Fibroblast of peridontal ligament (primary cell): ENCODE results near the gene SMARCD2.
A peak's percentile ranks its signal among the peaks of the same experiment; 100 is the strongest.
"Not testable (repeated sequence)": the region's sequence is repeated elsewhere in the genome, so short reads cannot be mapped to it uniquely, and the experiment has no call there.

ENCODE experiments used
- DNase-seq: peaks from one replicate; pipeline ENCODE4 v3.0.0-alpha.2; 2010; ENCODE audit errors: extremely low read depth

SMARCD2 gene

DNA sequence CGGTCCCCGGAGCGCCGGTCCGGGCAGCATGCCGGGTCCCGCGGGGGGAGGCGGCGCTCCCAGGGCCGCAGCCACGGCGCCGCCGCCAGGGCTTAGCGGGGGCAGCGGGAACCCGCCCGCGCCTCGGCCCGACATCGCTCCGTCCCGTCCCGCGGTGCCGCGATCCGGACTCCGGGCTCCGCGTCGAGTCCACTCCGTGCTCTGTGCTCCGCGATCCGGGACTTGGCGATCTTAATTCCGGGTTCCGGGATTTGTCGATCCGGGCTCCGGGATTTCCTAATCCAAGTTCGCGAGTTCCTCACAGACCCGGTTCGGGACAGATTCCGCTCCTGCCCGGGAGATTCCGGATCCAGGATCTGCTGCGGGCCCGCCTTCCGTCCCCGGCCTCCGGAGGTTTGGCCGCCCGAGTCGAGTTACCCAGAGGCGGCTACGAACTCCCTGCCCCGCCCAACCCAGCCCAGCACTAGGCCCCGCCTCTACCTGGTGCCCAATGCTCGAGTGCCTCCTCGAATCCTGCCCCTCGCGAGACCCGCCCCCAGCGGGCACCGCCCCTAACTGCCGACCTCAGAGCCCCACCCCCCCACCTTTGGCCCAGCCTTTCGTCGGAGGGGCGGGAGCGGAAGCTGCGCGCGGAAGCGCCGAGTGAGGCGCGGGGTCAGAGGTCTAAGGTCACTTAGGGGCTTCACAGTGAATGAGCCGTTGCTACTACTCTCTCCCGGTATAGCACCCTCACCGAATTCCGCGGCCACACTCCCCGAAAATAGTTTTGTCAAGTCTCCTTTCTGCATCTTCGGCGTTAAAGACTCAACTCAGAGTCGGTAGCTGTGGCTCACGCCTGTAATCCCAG is at the start of gene SMARCD2:
SMARCD2 (minus strand) TSS at position 146 of the 847 bp plus-strand sequence; CDS start at position 135, 11 bp downstream.
- DNase-seq: peak; percentile 99

DNA sequence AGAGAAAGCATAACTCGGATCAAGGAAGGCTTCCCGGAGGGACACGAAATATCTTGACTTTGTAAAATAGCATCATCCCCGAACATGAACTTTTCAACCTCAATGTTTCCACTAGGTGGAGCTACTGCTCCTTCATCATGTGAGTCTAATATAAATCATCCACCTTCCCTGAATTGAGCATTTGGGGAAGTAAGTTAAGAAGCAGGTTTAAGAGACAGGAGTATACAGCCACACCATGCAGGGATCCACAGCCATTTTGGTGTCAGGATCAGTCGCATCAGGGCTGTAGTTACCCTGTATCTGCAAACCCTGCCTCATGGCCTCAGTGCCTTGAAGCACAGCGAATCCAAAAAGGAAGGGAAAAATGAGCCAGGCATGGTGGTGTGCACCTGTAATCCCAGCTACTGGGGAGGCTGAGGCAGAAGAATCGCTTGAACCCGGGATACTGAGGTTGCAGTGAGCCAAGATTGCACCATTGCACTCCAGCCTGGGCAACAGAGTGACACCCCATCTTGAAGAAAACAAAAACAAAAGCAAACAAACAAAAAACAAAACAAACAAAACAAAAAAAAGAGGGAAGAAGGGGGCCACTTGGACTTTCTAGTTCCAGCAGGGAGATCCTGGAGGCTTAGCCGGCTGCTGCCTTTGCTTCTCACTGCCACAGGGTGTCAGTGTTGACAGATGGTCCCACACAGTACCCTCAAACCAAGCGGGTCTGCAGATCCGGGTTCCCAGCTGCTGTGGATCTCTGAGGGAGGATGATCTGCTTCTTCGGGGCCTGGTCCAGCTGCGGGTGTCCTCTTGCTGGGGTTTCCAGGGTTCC is 46.8 kb upstream of the SMARCD2 start:
- DNase-seq: peak; percentile 23

DNA sequence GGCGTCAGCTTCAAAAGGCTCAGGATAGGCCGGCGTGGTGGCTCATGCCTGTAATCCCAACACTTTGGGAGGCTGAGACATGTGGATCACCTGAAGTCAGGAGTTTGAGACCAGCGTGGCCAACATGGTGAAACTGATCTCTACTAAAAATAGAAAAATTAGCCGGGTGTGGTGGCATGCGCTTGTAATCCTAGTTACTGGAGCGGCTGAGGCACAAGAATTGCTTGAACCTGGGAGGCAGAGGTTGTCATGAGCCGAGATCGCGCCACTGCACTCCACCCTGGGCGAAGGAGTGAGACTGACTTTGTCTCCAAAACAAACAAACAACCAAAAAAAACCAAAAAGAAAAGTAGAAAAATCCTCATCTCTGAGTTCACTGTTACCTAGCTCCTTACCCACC is 42.6 kb upstream of the SMARCD2 start:
- DNase-seq: not testable (repeated sequence)

DNA sequence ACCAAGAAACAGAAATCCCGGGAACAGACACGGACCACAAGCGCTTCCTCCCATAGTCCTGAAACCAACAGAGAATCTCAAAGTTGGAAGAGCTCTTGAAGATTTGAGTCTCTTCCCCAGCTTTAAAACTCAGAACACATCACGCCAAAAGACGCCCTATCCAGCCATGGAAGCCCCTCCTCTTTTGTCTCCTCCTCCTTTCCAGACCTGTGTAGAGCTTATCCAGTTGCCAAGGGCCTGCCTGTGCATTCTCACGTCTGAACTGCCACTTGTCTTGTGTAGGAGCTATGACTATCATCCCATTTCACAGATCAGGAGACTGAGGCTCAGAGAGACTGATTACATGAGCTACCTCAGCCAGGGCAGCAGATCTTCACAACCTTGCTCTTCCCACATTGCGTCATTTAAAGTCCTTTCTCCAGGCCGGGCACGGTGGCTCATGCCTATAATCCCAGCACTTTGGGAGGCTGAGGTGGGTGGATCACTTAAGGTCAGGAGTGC is 40.2 kb upstream of the SMARCD2 start:
- not testable (repeated sequence) for DNase-seq

DNA sequence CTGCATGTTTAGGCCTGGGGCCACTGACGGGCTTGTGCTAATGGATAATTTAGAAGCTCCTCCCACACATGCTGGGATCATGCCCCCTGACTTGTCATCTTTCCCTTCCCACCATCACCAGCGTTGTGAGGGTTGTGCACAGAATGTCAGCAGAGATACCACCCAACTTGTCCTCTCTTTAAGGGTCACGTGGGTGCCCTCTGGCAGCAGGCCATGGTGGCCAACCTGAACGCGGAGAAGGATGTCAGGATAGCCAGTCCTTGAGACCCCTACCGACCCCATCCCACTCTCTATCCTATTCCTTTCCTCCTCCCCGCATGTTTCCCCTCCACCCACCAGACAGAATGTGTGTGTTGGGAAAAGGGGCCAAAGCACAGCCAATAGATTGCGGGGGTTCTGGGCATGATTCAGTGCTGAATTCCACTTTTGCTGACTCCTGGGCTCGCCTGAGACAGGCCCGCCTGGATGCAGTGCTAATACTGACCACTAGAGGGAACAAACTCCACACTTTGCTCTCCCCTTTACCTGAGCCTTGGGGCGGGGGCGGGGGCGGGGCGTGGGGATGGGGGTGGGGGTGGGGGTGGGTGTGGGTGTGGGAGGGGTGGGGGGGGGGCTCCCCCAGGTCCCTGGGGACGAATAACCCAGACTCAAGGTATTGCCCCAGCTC is 39.6 kb upstream of the SMARCD2 start, which contains the start of gene GH2:
GH2 (minus strand) TSS at position 10 of the 667 bp plus-strand sequence. CDS start 143 bp downstream, outside the sequence.
- peak; percentile 13 for DNase-seq

DNA sequence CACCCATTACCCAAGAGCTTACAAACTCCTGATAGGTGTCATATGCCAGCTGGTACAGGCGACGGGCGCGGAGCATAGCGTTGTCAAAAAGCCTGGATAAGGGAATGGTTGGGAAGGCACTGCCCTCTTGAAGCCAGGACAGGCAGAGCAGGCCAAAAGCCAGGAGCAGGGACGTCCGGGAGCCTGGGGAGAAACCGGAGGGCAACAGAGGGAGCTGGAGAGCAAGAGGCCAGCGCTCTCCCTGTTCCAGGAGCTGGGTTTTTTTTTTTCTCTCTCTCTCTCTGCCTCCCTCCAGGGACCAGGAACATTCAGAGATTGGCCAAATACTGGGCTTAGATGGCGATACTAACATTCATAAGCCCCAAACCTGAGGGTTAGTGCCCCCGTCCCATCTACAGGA is 38.9 kb upstream of the SMARCD2 start:
- not testable (repeated sequence) for DNase-seq

DNA sequence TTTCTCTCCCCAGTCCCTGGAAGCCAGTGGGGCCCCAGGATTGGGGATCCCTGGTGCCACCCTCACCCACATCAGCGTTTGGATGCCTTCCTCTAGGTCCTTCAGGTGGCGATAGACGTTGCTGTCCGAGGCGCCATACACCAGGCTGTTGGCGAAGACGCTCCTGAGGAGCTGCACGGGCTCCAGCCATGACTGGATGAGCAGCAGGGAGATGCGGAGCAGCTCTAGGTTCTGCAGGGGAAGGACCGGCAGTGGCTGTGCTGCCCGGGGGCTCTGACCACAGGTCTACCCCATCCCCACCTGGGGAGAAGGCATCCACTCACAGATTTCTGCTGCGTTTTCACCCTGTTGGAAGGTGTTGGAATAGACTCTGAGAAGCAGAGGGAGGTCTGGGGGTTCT is 38.2 kb upstream of the SMARCD2 start:
- no peak for DNase-seq

DNA sequence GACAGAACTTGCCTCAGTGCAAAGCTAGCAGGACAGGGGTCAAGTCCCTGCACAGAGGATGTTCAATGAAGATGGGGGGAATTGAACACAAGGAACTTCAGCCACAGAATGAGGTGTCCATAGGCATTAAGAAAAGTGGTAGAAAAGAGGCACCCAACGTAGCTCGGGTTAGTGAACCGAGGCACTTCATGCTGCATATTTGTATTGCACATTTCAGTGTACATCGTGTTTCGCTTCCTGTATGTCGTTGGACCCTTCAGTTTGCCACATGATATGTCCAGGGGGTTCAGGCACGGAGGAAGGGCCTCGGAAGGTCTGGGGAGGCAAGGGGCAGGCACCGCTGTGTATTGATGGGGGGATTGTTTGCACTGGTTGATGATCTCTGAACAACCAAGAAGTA is 35.9 kb upstream of the SMARCD2 start:
- not testable (repeated sequence) for DNase-seq

DNA sequence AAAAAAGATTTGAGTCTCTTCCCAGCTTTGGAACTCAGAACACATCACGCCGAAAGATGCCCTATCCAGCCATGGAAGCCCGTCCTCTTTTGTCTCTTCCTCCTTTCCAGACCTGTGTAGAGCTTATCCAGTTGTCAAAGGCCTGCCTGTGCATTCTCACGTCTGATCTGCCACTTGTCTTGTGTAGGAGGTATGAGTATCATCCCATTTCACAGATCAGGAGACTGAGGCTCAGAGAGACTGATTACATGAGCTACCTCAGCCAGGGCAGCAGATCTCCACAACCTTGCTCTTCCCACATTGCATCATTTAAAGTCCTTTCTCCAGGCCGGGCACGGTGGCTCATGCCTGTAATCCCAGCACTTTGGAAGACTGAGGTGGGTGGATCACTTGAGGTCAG is 32.2 kb upstream of the SMARCD2 start:
- not testable (repeated sequence) for DNase-seq

DNA sequence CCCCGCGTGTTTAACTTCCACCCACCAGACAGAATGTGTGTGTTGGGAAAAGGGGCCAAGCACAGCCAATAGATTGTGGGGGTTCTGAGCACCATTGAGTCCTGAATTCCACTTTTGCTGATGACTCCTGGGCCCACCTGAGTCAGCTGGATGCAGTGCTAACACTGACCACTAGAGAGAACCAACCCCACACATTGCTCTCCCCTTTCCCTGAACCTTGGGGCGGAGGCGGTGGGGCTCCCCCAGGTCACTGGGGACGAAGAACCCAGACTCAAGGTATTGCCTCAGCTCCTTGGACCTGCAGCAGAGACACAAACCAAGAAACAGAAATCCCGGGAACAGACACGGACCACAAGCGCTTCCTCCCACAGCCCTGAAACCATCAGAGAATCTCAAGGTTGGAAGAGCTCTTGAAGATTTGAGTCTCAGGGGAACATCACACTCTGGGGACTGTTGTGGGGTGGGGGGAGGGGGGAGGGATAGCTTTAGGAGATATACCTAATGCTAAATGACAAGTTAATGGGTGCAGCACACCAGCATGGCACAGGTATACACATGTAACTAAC is 31.7 kb upstream of the SMARCD2 start:
- not testable (repeated sequence) for DNase-seq

DNA sequence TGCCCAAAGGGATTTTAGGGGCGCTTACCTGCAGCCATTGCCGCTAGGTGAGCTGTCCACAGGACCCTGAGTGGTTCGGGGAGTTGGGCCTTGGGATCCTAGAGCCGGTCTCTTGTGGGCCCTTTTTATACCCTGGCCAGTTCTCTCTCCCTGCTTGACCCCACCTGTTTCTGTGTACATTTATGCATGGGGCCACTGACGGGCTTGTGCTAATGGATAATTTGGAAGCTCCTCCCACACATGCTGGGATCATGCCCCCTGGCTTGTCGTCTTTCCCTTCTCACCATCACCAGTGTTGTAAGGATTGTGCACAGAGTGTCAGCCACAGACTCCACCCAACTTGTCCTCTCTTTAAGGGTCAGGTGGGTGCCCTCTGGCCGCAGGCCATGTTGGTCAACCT is 31.1 kb upstream of the SMARCD2 start, which contains the start of gene CSH2:
CSH2 (minus strand) TSS at position 101 of the 400 bp plus-strand sequence; CDS start at position 38, 63 bp downstream.
- DNase-seq: not testable (repeated sequence)

DNA sequence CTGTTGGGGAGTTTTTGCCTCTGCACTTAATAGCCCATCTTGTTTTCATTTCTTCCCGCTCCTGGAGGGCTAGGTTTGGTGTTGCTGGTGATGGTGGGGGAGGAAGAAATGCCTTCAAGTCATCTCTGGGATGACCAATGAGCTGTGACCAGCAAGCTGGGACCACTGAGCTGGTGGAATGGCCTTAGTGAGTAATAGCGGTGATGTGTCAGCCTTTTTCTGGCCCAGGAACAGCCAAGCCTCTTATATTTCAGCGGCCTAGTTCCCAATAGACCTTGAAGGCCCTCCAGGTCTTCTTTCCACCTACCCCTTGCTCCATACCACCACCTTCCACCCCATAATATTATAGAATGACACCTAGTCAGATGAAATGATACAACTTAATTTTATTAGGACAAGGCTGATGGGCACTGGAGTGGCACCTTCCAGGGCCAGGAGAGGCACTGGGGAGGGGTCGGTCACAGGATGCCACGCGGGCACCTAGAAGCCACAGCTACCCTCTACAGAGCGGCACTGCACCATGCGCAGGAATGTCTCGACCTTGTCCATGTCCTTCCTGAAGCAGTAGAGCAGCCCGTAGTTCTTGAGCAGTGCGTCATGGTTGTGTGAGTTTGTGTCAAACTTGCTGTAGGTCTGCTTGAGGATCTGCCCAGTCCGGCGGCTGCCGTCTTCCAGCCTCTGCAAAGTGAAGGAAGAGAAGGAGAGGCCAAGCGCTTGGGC is 29.3 kb upstream of the SMARCD2 start:
- not testable (repeated sequence) for DNase-seq

DNA sequence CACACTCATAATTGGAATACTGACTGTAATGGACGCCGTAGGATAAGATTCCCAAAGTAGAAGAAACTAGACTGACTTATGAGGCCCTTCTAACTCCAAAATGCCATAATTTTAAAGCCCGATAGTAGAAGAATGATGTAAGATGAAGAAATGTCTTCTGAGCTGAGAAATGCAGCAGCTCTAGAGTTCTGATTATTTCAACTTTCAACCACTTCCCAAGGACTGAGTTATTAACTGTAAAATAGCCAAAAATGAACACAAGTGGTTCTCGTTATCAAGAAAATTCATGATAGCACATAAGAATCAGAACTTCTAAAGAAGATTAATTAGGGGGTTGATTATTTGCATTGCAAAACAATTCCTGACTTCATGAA is 27.8 kb upstream of the SMARCD2 start:
- peak; percentile 24 for DNase-seq

DNA sequence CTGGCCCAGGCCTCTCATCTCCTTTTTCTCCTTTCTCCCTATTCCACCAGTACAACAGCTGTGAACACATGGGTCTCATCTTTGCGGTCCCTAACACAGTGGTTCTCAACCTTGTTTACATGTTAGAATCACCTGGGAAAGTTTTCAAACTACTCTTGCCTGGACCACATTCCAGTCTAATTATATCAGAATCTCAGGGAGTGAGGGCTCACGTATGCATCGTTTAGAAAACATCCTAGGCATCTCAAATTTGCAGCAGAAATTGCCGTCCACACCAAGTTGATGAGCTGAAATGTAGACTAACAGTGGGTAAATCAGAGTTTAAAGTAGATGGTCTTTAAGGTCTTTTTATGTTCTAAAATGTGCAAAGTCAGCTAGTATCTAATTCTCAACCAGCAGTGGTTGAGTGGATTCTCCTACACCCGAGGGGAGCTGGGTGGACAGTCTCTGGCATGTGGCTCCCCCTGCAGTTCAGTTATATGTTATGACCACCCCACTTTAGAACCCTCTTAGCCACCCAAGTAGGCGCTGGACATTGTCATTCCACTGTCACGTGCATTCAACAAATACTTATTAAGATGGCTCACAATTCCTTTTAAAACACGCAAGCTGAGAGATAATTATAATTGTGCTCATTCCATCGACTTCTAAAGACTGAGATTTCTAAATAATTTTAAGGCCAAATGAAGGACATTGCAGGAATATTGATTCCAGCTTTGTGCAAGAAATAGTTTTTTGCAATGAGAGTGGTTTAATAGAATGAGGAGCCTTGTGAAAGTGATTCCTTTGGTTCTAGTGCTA is 27.2 kb upstream of the SMARCD2 start:
- DNase-seq: not testable (repeated sequence)

DNA sequence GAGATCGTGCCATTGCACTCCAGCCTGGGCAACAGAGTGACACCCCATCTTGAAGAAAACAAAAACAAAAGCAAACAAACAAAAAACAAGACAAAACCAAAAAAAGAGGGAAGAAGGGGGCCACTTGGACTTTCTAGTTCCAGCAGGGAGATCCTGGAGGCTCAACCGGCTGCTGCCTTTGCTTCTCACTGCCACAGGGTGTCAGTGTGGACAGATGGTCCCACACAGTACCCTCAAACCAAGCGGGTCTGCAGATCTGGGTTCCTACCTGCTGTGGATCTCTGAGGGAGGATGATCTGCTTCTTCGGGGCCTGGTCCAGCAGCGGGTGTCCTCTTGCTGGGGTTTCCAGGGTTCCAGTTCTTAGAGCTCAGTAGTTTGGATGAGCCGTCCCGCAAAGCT is 24.1 kb upstream of the SMARCD2 start:
- not testable (repeated sequence) for DNase-seq

DNA sequence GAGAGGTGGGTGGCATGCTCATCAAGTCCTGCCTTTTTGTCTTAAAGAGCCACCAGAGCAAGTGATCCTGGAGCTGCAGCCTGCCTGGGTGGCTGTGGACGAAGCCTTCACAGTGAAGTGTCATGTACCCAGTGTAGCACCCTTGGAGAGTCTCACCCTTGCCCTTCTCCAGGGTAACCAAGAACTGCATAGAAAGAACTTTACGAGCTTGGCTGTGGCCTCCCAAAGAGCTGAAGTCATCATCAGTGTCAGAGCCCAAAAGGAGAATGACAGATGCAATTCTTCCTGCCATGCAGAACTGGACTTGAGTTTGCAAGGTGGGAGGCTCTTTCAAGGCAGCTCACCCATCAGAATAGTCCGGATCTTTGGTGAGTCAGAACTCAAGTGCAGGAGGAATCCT is 16.8 kb upstream of the SMARCD2 start:
- no peak for DNase-seq

DNA sequence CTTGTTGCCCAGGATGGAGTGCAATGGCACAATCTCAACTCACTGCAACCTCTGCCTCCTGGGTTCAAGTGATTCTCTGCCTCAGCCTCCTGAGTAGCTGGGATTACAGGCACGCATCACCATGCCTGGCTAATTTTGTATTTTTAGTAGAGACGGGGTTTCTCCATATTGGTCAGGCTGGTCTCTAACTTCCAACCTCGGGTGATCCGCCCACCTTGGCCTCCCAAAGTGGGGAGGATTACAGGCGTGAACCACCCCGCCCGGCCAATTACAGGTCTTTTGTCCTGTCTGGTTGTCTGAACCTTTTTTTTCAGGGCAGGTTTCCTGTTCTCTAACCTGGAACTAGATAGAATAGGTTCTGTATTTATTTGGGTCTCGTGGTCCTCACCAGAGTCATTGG is 13.9 kb upstream of the SMARCD2 start:
- not testable (repeated sequence) for DNase-seq

DNA sequence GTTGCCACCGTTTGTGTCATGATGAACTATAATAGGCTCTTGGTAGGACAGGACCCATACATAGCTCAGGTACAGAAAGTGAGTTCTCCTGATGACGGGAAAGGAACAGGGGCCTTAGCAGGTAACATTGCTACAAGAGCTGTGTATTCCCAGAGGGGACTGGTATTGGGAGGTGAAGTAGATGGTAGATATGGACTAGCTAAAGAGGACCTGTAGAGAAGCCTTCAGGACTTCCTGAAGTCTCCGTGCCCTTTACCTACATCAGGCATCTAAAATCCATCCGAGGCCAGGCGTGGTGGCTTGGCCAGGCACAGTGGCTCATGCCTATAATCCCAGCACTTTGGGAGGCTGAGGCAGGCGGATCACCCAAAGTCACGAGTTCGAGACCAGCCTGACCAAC is 12.7 kb upstream of the SMARCD2 start:
- DNase-seq: no peak

DNA sequence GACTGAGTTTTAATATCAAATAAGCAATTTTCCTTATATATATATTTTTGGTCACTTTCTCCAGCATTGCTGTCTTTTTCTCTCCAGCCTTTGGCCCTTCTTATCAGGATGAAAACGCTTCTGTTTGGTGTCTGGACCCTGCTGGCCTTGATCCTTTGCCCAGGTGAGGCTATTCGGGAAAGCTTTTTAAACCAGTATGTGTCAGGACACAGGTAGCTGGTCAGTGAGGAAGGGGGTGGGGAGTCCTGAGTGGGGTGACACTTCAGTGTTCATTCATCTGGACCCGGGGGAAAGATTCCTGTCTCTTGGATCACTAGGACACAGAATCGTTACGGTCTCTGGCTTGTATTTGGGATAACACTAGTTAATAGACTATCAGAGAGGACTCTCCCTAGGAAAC is 12.2 kb upstream of the SMARCD2 start:
- DNase-seq: no peak

DNA sequence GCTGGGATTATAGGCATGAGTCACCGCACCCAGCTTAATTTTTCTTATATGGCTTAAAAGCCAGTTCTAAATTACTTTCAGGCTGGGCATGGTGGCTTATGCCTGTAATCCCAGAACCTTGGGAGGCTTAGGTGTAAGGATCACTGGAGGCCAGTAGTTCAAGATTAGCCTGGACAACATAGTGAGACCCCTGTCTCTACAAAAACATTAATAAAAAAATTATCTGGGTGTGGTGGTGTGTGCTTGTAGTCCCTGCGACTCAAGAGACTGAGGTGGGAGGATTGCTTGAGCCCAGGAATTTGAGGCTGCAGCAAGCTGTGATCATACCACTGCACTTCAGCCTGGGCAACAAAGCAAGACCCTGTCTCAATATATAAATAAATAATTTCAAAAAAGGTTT is 10.8 kb upstream of the SMARCD2 start:
- no peak for DNase-seq
